Mucosa of descending colon (tissue), 3 donors: ENCODE results near the gene ARMC2. TPM values are rescaled to one million over a fixed set of nuclear protein-coding genes. Genes with fewer than 3 reads are reported as not detected.
"Not testable (repeated sequence)": the region's sequence is repeated elsewhere in the genome, so short reads cannot be mapped to it uniquely, and the experiment has no call there.

ENCODE experiments used
- ATAC-seq: fragments of 200-7000 bp; cut with Tn5 transposase; one replicate; pipeline ENCODE4 v1.9.1; 2020; ENCODE audit warnings: mild to moderate bottlenecking, moderate library complexity
- DNase-seq, 3 donors: peaks; one replicate each; pipeline ENCODE4 v3.0.0-alpha.2; 2020
- H3K36me3 ChIP-seq: fragments of 200-600 bp; one replicate; pipeline ENCODE4 v1.8.0; 2021; ENCODE audit warnings: low read depth, mild to moderate bottlenecking
- H3K4me1 ChIP-seq: fragments of 200-600 bp; one replicate; pipeline ENCODE4 v1.8.0; 2021; ENCODE audit warnings: low read depth, mild to moderate bottlenecking
- H3K4me3 ChIP-seq: fragments of 200-600 bp; one replicate; pipeline ENCODE4 v1.8.0; 2021; ENCODE audit warnings: mild to moderate bottlenecking
- H3K9me3 ChIP-seq: fragments of 200-600 bp; one replicate; pipeline ENCODE4 v1.8.0; 2021; ENCODE audit warnings: mild to moderate bottlenecking
- CTCF ChIP-seq: fragments of 200-600 bp; IDR thresholded peaks from one replicate; pipeline ENCODE4 v1.8.0; 2022; ENCODE audit warnings: antibody characterized with exemption, mild to moderate bottlenecking
- intact Hi-C, 2 donors: fragments of 100-400 bp; cut with DNase I in 1 of 2; cut with micrococcal nuclease in 1 of 2; formaldehyde crosslinking; loops; one replicate each; pipeline versions ENCODE4 v1.11.0 to v1.11.1; 2022; cut with DNase I, micrococcal nuclease
- total RNA-seq, 3 donors: library from RNA; stranded (reverse); fragmentation: NEBNext Ultra II Directional in 2 of 3; extraction: Animal tissue kit (Norgen Biotek cat#: 25700) in 2 of 3; gene quantifications; one replicate each; pipeline versions ENCODE4 v1.2.1 to v1.2.4, GENCODE V29; 2021 to 2023
- donor health status: DM: no; HTN: no; CAD: no; lungs with moderate emphysema.
- donor health status: DM: no; HTN: no; CAD: no.
- donor health status: DM: no; HTN: yes; CAD: no.

Gene ARMC2
- total RNA-seq, 3 donors from 2014 or later, result 3.5 to 5.5 (median 4.8) TPM

DNA sequence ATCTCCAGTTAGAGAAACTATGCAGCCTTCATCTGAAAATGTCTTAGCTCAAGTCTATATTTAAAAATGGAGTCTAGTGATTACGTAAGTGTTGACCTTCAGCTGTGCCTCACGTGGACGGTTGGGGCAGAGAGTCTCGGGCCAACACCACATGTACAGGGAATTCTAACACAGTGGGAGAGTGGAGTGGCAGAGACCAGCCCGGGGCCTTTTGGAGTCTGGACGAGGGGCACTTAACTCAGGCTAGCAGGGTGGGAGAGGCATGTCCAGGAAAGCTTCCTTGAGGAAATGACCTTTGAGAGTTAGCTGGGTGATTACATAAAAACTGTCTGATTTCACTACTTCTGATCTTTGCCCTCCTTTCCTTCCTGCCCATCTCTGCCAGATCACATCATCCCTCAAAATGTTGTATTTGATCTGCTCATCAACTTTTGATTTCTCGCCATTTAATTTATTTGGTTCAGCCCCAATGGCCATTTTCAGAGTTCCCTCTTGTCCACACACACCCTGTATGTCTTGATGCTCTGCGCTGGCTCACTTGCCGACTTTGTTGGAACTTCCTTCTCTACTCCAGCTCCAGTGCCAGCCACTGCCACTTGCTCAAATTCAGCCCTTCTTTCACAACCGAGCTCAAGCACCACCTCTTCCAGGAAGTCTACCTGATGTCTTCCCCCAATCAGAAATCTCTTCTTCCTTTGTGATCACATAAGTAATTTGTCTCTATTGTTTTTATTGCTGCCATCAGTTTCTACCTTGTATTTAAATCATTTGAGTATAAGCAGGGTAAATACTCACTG is 2.6 kb downstream of the ARMC2 start:
- intact Hi-C loops, result no loop called here
- Histone ChIP-seq H3K9me3 (no peaks in the 10 kb centered on the region), H3K4me3 (no peak overlapping the region), H3K4me1 (peaks cover 4% of the 10 kb centered on the region), H3K36me3 (no peaks in the 10 kb centered on the region)
- no peak for TF ChIP-seq CTCF
- ATAC-seq (peak; percentile 21), DNase-seq (no peak)

- no peak overlapping the region for H3K4me3 ChIP-seq
- no peaks in the 10 kb centered on the region for H3K36me3 ChIP-seq
- H3K4me1 ChIP-seq, result peaks cover 4% of the 10 kb centered on the region
- intact Hi-C loops, result no loop called here
- no peak for TF ChIP-seq CTCF
- no peak for ATAC-seq
- no peak for DNase-seq
- H3K9me3 ChIP-seq, result no peaks in the 10 kb centered on the region
These were observed 3.5 kb downstream of the ARMC2 start for GRCh38 chr6:108851756-108852155.

DNA sequence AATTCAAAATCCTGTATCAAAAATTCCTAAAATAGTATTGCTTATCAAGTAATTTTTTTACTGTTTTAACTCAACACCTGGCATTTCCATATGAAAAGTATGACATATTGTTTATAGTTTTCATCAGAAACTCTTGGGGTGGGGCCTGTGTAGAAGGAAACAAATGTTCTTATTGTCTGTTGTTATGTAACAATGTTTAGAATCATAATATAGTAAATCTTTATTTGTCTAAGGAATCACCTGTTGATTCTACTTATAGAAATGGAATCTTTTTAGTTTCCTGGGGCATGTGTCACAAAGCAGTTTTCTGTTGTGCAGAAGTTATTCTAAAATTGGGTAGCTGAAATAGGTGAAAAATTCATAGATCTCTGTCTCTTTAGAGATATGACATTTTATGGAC is 4.9 kb downstream of the ARMC2 start:
- DNase-seq (no peak), ATAC-seq (no peak)
- TF ChIP-seq CTCF, result no peak
- Histone ChIP-seq H3K4me3 (no peak overlapping the region), H3K4me1 (peaks cover 4% of the 10 kb centered on the region), H3K36me3 (no peaks in the 10 kb centered on the region), H3K9me3 (peaks cover 6% of the 10 kb centered on the region)
- intact Hi-C loops, result no loop called here

GRCh38 chr6:108862479-108863191 is 14.4 kb downstream of the ARMC2 start:
- DNase-seq (peak in 1 of 3 donors; percentile 61), ATAC-seq (peak; percentile 46)
- H3K36me3 ChIP-seq, result no peaks in the 10 kb centered on the region
- TF ChIP-seq CTCF, result no peak
- H3K4me3 ChIP-seq, result no peak overlapping the region
- H3K4me1 ChIP-seq, result no peaks in the 10 kb centered on the region
- intact Hi-C loops, result no loop called here
- no peaks in the 10 kb centered on the region for H3K9me3 ChIP-seq

DNA sequence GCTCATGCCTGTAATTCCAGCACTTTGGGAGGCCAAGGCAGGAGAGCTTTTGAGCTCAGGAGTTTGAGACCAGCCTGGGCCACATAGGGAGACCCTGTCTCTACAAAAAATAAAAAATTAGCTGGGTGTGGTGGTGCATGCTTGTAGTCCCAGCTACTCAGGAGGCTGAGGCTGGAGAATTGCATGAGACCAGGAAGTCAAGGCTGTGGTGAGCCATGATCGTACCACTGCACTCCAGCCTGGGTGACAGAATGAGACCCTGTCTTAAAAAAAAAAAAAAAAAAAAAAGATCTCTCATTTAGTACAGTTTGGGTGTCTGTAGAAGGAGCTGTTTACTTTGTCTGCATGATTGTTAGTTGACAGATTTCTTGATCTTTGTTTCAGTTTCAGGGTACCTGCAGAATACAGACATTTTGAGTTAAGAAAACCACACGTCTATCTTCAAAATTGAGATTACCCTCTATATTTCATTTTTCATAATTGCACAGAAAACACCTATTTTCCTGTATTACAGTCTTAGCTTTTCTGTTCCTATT is 17.6 kb downstream of the ARMC2 start:
- intact Hi-C loops, H3K4me1 ChIP-seq, ATAC-seq, H3K4me3 ChIP-seq, H3K36me3 ChIP-seq, H3K9me3 ChIP-seq, DNase-seq: not testable (repeated sequence)

- no peak for ATAC-seq
- TF ChIP-seq CTCF, result no peak
- H3K4me1 ChIP-seq, result no peaks in the 10 kb centered on the region
- DNase-seq, result no peak
- H3K36me3 ChIP-seq, result no peaks in the 10 kb centered on the region
- H3K4me3 ChIP-seq, result no peak overlapping the region
- intact Hi-C loops, result no loop called here
- H3K9me3 ChIP-seq, result no peaks in the 10 kb centered on the region
These were observed 18.6 kb downstream of the ARMC2 start for GRCh38 chr6:108866798-108867197.
